PFSK-1 (cell line): ENCODE measurements around the gene JAKMIP2.

Experiments used
- POLR2AphosphoS5 ChIP-seq: IDR thresholded peaks from 2 replicates; pipeline ENCODE4 v1.6.1; 2012; ENCODE audit warnings: low read depth, mild to moderate bottlenecking, control low read depth, low read length, moderate library complexity
- TAF1 ChIP-seq: IDR thresholded peaks from 2 replicates; pipeline ENCODE4 v1.6.1; 2012; ENCODE audit warnings: low read length, control low read depth, borderline replicate concordance; ENCODE audit not compliant: insufficient read depth
- TF ChIP-seq, protein P1 (sequence below), 2 experiments: IDR thresholded peaks; 2 replicates each; pipeline versions ENCODE4 v1.6.1 to v1.8.0; 2011 to 2012; ENCODE audit warnings: low read depth in 2 of 2, low read length in 2 of 2, control low read depth in 1 of 2, inconsistent platforms in 1 of 2, mild to moderate bottlenecking in 1 of 2, moderate library complexity in 1 of 2; ENCODE audit not compliant: insufficient read depth in 1 of 2

GRCh38 chr5:147733075-147733474 is 49.5 kb downstream of the JAKMIP2 start:
- no peak for TF ChIP-seq TAF1
- TF ChIP-seq POLR2AphosphoS5: no peak
- TF ChIP-seq, protein P1, sequence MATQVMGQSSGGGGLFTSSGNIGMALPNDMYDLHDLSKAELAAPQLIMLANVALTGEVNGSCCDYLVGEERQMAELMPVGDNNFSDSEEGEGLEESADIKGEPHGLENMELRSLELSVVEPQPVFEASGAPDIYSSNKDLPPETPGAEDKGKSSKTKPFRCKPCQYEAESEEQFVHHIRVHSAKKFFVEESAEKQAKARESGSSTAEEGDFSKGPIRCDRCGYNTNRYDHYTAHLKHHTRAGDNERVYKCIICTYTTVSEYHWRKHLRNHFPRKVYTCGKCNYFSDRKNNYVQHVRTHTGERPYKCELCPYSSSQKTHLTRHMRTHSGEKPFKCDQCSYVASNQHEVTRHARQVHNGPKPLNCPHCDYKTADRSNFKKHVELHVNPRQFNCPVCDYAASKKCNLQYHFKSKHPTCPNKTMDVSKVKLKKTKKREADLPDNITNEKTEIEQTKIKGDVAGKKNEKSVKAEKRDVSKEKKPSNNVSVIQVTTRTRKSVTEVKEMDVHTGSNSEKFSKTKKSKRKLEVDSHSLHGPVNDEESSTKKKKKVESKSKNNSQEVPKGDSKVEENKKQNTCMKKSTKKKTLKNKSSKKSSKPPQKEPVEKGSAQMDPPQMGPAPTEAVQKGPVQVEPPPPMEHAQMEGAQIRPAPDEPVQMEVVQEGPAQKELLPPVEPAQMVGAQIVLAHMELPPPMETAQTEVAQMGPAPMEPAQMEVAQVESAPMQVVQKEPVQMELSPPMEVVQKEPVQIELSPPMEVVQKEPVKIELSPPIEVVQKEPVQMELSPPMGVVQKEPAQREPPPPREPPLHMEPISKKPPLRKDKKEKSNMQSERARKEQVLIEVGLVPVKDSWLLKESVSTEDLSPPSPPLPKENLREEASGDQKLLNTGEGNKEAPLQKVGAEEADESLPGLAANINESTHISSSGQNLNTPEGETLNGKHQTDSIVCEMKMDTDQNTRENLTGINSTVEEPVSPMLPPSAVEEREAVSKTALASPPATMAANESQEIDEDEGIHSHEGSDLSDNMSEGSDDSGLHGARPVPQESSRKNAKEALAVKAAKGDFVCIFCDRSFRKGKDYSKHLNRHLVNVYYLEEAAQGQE (IDR thresholded peaks at IDR 0.05; ENCODE audit: insufficient read depth in 1 of 2, low read depth in 2 of 2, low read length in 2 of 2): no peak
